Astrocyte (in vitro differentiated cells and primary cell): Measurements from ENCODE around the gene DAPK3.

Experiments used
- EZH2 ChIP-seq: IDR thresholded peaks from 2 replicates; pipeline ENCODE4 v1.6.1; 2012; ENCODE audit warnings: mild to moderate bottlenecking, low read length, inconsistent platforms; ENCODE audit not compliant: insufficient read depth
- TF ChIP-seq, protein P1 (sequence below): IDR thresholded peaks from 2 replicates; pipeline ENCODE4 v1.5.1; 2011; ENCODE audit warnings: low read depth, mild to moderate bottlenecking, inconsistent platforms, low read length, moderate library complexity; ENCODE audit not compliant: insufficient read depth

DNA sequence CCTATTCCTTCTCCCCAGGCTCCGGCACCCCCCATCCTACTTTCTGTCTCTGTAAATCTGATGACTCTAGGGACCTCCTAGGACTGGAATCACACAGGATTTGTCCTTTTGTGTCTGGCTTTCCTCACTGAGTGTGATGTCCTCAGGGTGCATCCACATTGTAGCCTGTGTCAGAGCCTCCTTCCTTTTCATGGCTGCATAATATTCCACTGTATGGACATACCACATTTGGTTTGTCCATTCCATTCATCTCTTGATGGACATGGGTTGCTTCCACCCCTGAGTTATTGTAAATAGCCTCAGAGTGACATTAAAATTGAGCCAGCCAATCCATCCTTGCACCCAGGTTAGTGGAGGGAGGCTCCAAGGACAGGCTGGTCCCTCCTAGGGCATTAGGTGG, 60.8 kb downstream of the DAPK3 start:
- TF ChIP-seq, protein P1, sequence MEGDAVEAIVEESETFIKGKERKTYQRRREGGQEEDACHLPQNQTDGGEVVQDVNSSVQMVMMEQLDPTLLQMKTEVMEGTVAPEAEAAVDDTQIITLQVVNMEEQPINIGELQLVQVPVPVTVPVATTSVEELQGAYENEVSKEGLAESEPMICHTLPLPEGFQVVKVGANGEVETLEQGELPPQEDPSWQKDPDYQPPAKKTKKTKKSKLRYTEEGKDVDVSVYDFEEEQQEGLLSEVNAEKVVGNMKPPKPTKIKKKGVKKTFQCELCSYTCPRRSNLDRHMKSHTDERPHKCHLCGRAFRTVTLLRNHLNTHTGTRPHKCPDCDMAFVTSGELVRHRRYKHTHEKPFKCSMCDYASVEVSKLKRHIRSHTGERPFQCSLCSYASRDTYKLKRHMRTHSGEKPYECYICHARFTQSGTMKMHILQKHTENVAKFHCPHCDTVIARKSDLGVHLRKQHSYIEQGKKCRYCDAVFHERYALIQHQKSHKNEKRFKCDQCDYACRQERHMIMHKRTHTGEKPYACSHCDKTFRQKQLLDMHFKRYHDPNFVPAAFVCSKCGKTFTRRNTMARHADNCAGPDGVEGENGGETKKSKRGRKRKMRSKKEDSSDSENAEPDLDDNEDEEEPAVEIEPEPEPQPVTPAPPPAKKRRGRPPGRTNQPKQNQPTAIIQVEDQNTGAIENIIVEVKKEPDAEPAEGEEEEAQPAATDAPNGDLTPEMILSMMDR = no peak
- no peak for TF ChIP-seq EZH2
